ENCODE measurements around the gene RAB12. TPM values are rescaled to one million over a fixed set of nuclear protein-coding genes. Genes with fewer than 3 reads are reported as not detected.
"Not testable (repeated sequence)": the region's sequence is repeated elsewhere in the genome, so short reads cannot be mapped to it uniquely, and the experiment has no call there.

RAB12 gene
- total RNA-seq, 1 donor from 2014 or later, result 49.4 TPM

- no peak overlapping the region for H3K4me3 Mint-ChIP-seq (ENCODE audit: unreplicated experiment)
- H3K4me1 Mint-ChIP-seq (ENCODE audit: low read depth, unreplicated experiment), result peaks cover 21% of the 10 kb centered on the region
Measured at GRCh38 chr18:8619835-8620577, 10.8 kb downstream of the RAB12 start.

GRCh38 chr18:8620845-8621244 lies 11.6 kb downstream of the RAB12 start:
- Histone ChIP-seq H4K20me1 (ENCODE audit: insufficient read depth, low read length) (peaks cover 80% of the 10 kb centered on the region), H3K4me1 (ENCODE audit: insufficient read depth, low read length) (peaks cover 6% of the 10 kb centered on the region), H3K9ac (ENCODE audit: low read length) (no peak overlapping the region), H3K27ac (ENCODE audit: low read depth, low read length) (no peak overlapping the region), H2AFZ (ENCODE audit: low read depth, low read length) (no peak overlapping the region), H3K36me3 (ENCODE audit: insufficient read depth, low read length) (peaks cover 4% of the 10 kb centered on the region), H3K79me2 (ENCODE audit: insufficient read depth, low read length) (peaks cover 94% of the 10 kb centered on the region), H3K27me3 (ENCODE audit: insufficient read depth, low read length) (no peaks in the 10 kb centered on the region), H3K4me2 (ENCODE audit: low read length) (no peak overlapping the region), H3K4me3 (ENCODE audit: insufficient read depth, low read depth, low read length) (no peak overlapping the region), H3K9me3 (ENCODE audit: insufficient read depth, low read depth, low read length) (no peaks in the 10 kb centered on the region)
- Mint-ChIP-seq H3K4me3 (ENCODE audit: unreplicated experiment) (no peak overlapping the region), H3K4me1 (ENCODE audit: low read depth, unreplicated experiment) (peaks cover 19% of the 10 kb centered on the region), H3K9me3 (ENCODE audit: unreplicated experiment) (no peaks in the 10 kb centered on the region), H3K27me3 (ENCODE audit: low read depth, unreplicated experiment) (no peaks in the 10 kb centered on the region), H3K36me3 (ENCODE audit: low read depth, unreplicated experiment) (peaks cover 6% of the 10 kb centered on the region), H3K27ac (ENCODE audit: unreplicated experiment) (no peak overlapping the region)
- no peak for TF ChIP-seq CTCF (IDR thresholded peaks at IDR 0.05; ENCODE audit: insufficient read depth, low read depth, low read length)
- no peak for TF ChIP-seq EZH2 (IDR thresholded peaks at IDR 0.05; ENCODE audit: insufficient read depth, low read length)
- no peak for DNase-seq (ENCODE audit: low read depth)
- FAIRE-seq, result no peak

More at GRCh38 chr18:8619835-8620577, 10.8 kb downstream of the RAB12 start:
- no peaks in the 10 kb centered on the region for H3K27me3 Mint-ChIP-seq (ENCODE audit: low read depth, unreplicated experiment)
- no peaks in the 10 kb centered on the region for H3K36me3 ChIP-seq (ENCODE audit: insufficient read depth, low read length)
- no peaks in the 10 kb centered on the region for H3K9me3 Mint-ChIP-seq (ENCODE audit: unreplicated experiment)
- peaks cover 80% of the 10 kb centered on the region for H4K20me1 ChIP-seq (ENCODE audit: insufficient read depth, low read length)
- H3K9ac ChIP-seq (ENCODE audit: low read length), result no peak overlapping the region
- H3K4me3 ChIP-seq (ENCODE audit: insufficient read depth, low read depth, low read length), result no peak overlapping the region
- peaks cover 15% of the 10 kb centered on the region for H3K4me1 ChIP-seq (ENCODE audit: insufficient read depth, low read length)
- H3K27ac ChIP-seq (ENCODE audit: low read depth, low read length), result no peak overlapping the region
- no peaks in the 10 kb centered on the region for H3K9me3 ChIP-seq (ENCODE audit: insufficient read depth, low read depth, low read length)
- peaks cover 4% of the 10 kb centered on the region for H3K36me3 Mint-ChIP-seq (ENCODE audit: low read depth, unreplicated experiment)
- peaks cover 93% of the 10 kb centered on the region for H3K79me2 ChIP-seq (ENCODE audit: insufficient read depth, low read length)
- no peak for FAIRE-seq
- H3K4me2 ChIP-seq (ENCODE audit: low read length), result no peak overlapping the region
- H3K27ac Mint-ChIP-seq (ENCODE audit: unreplicated experiment), result no peak overlapping the region
- TF ChIP-seq EZH2 (IDR thresholded peaks at IDR 0.05; ENCODE audit: insufficient read depth, low read length) (no peak), CTCF (IDR thresholded peaks at IDR 0.05; ENCODE audit: insufficient read depth, low read depth, low read length) (no peak)
- no peaks in the 10 kb centered on the region for H3K27me3 ChIP-seq (ENCODE audit: insufficient read depth, low read length)
- H2AFZ ChIP-seq (ENCODE audit: low read depth, low read length), result no peak overlapping the region
- DNase-seq (ENCODE audit: low read depth), result no peak

DNA sequence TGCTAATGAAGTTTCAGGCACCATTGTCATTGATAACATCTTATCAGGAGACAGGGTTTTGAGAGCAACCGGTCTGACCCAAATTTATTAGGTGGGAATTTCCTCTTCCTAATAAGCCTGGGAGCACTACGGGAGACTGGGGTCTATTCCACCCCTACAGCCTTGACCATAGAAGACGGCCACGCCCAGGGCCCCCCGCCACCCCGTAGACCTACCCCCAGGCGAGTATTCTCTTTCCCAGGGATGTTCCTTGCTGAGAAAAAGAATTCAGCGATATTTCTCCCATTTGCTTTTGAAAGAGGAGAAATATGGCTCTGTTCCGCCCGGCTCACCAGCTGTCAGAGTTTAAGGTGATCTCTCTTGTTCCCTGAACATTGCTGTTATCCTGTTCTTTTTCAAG lies 13.4 kb downstream of the RAB12 start:
- H3K36me3 ChIP-seq (ENCODE audit: insufficient read depth, low read length); H2AFZ ChIP-seq (ENCODE audit: low read depth, low read length); H3K4me3 Mint-ChIP-seq (ENCODE audit: unreplicated experiment); H3K27ac Mint-ChIP-seq (ENCODE audit: unreplicated experiment); H3K9me3 Mint-ChIP-seq (ENCODE audit: unreplicated experiment); H3K27me3 ChIP-seq (ENCODE audit: insufficient read depth, low read length); DNase-seq (ENCODE audit: low read depth); FAIRE-seq; H3K4me3 ChIP-seq (ENCODE audit: insufficient read depth, low read depth, low read length); H3K9ac ChIP-seq (ENCODE audit: low read length); H3K4me2 ChIP-seq (ENCODE audit: low read length); H3K9me3 ChIP-seq (ENCODE audit: insufficient read depth, low read depth, low read length); H3K27me3 Mint-ChIP-seq (ENCODE audit: low read depth, unreplicated experiment); H3K4me1 ChIP-seq (ENCODE audit: insufficient read depth, low read length); H3K27ac ChIP-seq (ENCODE audit: low read depth, low read length): not testable (repeated sequence)
- H3K36me3 Mint-ChIP-seq (ENCODE audit: low read depth, unreplicated experiment), result peaks cover 10% of the 10 kb centered on the region
- Histone ChIP-seq H4K20me1 (ENCODE audit: insufficient read depth, low read length) (peaks cover 66% of the 10 kb centered on the region), H3K79me2 (ENCODE audit: insufficient read depth, low read length) (peaks cover 82% of the 10 kb centered on the region)
- H3K4me1 Mint-ChIP-seq (ENCODE audit: low read depth, unreplicated experiment), result peaks cover 19% of the 10 kb centered on the region

Measured in astrocyte (in vitro differentiated cells and primary cell).